GM23338 (cell line): Measurements from ENCODE around the gene NHLRC4. TPM values are rescaled to one million over a fixed set of nuclear protein-coding genes. Genes with fewer than 3 reads are reported as not detected.

Source experiments
- ATAC-seq: fragments of 200-7000 bp; cut with Tn5 transposase; 3 replicates; pipeline ENCODE4 v1.9.1; 2020
- DNase-seq: peaks from one replicate; pipeline ENCODE4 v3.0.0-alpha.2; 2015; ENCODE audit warnings: low spot score
- H2AFZ ChIP-seq: fragments of 200-600 bp; sonication (generic); 2 replicates; pipeline ENCODE4 v1.8.0; 2016; ENCODE audit warnings: antibody characterized with exemption, mild to moderate bottlenecking, moderate library complexity
- H3F3A ChIP-seq: fragments of 200-600 bp; sonication (generic); replicated peaks from 2 replicates; pipeline ENCODE4 v1.8.0; 2017; ENCODE audit warnings: antibody characterized with exemption, mixed run types, low read depth
- H3K27ac ChIP-seq: fragments of 200-600 bp; sonication (generic); 2 replicates; pipeline ENCODE4 v1.6.1; 2016; ENCODE audit warnings: low read depth
- H3K27me3 ChIP-seq: fragments of 200-600 bp; sonication (generic); 2 replicates; pipeline ENCODE4 v1.8.0; 2016; ENCODE audit warnings: mild to moderate bottlenecking, mixed run types, moderate library complexity; ENCODE audit not compliant: insufficient read depth
- H3K36me3 ChIP-seq: fragments of 200-600 bp; sonication (generic); 2 replicates; pipeline ENCODE4 v1.8.0; 2016; ENCODE audit warnings: mild to moderate bottlenecking; ENCODE audit not compliant: insufficient read depth
- H3K4me1 ChIP-seq: fragments of 200-600 bp; sonication (generic); 2 replicates; pipeline ENCODE4 v1.8.0; 2016; ENCODE audit warnings: mild to moderate bottlenecking, moderate library complexity; ENCODE audit not compliant: insufficient read depth
- H3K4me2 ChIP-seq: fragments of 200-600 bp; sonication (generic); 2 replicates; pipeline ENCODE4 v1.7.1; 2017; ENCODE audit warnings: mixed run types
- H3K4me3 ChIP-seq: fragments of 200-600 bp; sonication (generic); 2 replicates; pipeline ENCODE4 v1.6.1; 2016; ENCODE audit warnings: mixed run types
- H3K79me2 ChIP-seq: fragments of 200-600 bp; sonication (generic); replicated peaks from 2 replicates; pipeline ENCODE4 v1.8.0; 2017; ENCODE audit warnings: mild to moderate bottlenecking; ENCODE audit not compliant: insufficient read depth
- H3K9me2 ChIP-seq: fragments of 200-600 bp; sonication (generic); 2 replicates; pipeline ENCODE4 v1.8.0; 2017; ENCODE audit not compliant: insufficient read depth
- H4K20me1 ChIP-seq: fragments of 200-600 bp; sonication (generic); replicated peaks from 2 replicates; pipeline ENCODE4 v1.8.0; 2017; ENCODE audit warnings: mild to moderate bottlenecking; ENCODE audit not compliant: insufficient read depth
- H3K27ac Mint-ChIP-seq: 2 replicates; pipeline ENCODE4 v1.8.0; 2020; ENCODE audit warnings: inconsistent platforms, mild to moderate bottlenecking, moderate library complexity, mixed read lengths
- H3K27me3 Mint-ChIP-seq: 3 replicates; pipeline ENCODE4 v1.8.0; 2022; ENCODE audit warnings: low read depth, mild to moderate bottlenecking, moderate library complexity, mixed read lengths, inconsistent platforms; ENCODE audit not compliant: insufficient read depth, poor library complexity
- H3K36me3 Mint-ChIP-seq: 3 replicates; pipeline ENCODE4 v1.8.0; 2021; ENCODE audit warnings: low read depth, mild to moderate bottlenecking, inconsistent platforms, moderate library complexity, mixed read lengths
- H3K4me1 Mint-ChIP-seq: 3 replicates; pipeline ENCODE4 v1.8.0; 2020; ENCODE audit warnings: mild to moderate bottlenecking, inconsistent platforms, mixed read lengths
- H3K4me3 Mint-ChIP-seq: 3 replicates; pipeline ENCODE4 v1.8.0; 2021; ENCODE audit warnings: moderate library complexity, mild to moderate bottlenecking, inconsistent platforms, mixed read lengths
- H3K9me3 Mint-ChIP-seq: 3 replicates; pipeline ENCODE4 v1.8.0; 2020; ENCODE audit warnings: moderate library complexity, mild to moderate bottlenecking, inconsistent platforms, mixed read lengths
- CREB1 ChIP-seq: fragments of 250-450 bp; sonication (Bioruptor Pico); IDR thresholded peaks from 2 replicates; pipeline ENCODE4 v1.5.0; 2020; ENCODE audit warnings: low read depth, mild to moderate bottlenecking, moderate library complexity
- EZH2phosphoT487 ChIP-seq: fragments of 200-600 bp; sonication (generic); IDR thresholded peaks from one replicate; pipeline ENCODE4 v1.8.1; 2018; ENCODE audit warnings: antibody characterized with exemption; ENCODE audit not compliant: unreplicated experiment
- JUNB ChIP-seq: IDR thresholded peaks from one replicate; pipeline ENCODE4 v1.6.1; 2016; ENCODE audit warnings: antibody characterized with exemption; ENCODE audit not compliant: unreplicated experiment
- ZNF114 ChIP-seq: fragments of 250-450 bp; sonication (Bioruptor Pico); IDR thresholded peaks from 2 replicates; pipeline ENCODE4 v1.5.0; 2020; ENCODE audit warnings: mild to moderate bottlenecking, moderate library complexity
- polyA plus RNA-seq: library from polyadenylated mRNA; unstranded; fragments of >200 nt; fragmentation: Nextera tagmentation; extraction: Ambion mirVana; gene quantifications from 2 replicates; pipeline ENCODE4 v1.2.1, GENCODE V29; 2016
- total RNA-seq: library from RNA; depleted of rRNA; stranded (reverse); fragments of >200 nt; shearing (Covaris generic); gene quantifications from 2 replicates; pipeline ENCODE4 v1.2.3, GENCODE V29; 2014
- TF ChIP-seq, protein P1 (sequence below): fragments of 250-450 bp; sonication (Bioruptor Pico); IDR thresholded peaks from 2 replicates; pipeline ENCODE4 v1.5.0; 2020; ENCODE audit warnings: mild to moderate bottlenecking, moderate library complexity
- TF ChIP-seq, protein P2 (sequence below), 2 experiments: fragments of 200-600 bp in 1 of 2; sonication (generic) in 1 of 2; conservative IDR thresholded peaks; 2 replicates each; pipeline versions ENCODE4 v1.5.1 to v1.6.1; 2016 to 2017; ENCODE audit warnings: antibody characterized with exemption in 2 of 2, low read depth in 2 of 2, mild to moderate bottlenecking in 2 of 2, moderate library complexity in 1 of 2
- TF ChIP-seq, protein P3 (sequence below): IDR thresholded peaks from one replicate; pipeline ENCODE4 v1.6.1; 2018; ENCODE audit warnings: antibody characterized with exemption; ENCODE audit not compliant: unreplicated experiment

Gene NHLRC4
- total and polyA plus RNA-seq, 2 experiments from 2014 or later: 0.47 to 0.80 TPM

DNA sequence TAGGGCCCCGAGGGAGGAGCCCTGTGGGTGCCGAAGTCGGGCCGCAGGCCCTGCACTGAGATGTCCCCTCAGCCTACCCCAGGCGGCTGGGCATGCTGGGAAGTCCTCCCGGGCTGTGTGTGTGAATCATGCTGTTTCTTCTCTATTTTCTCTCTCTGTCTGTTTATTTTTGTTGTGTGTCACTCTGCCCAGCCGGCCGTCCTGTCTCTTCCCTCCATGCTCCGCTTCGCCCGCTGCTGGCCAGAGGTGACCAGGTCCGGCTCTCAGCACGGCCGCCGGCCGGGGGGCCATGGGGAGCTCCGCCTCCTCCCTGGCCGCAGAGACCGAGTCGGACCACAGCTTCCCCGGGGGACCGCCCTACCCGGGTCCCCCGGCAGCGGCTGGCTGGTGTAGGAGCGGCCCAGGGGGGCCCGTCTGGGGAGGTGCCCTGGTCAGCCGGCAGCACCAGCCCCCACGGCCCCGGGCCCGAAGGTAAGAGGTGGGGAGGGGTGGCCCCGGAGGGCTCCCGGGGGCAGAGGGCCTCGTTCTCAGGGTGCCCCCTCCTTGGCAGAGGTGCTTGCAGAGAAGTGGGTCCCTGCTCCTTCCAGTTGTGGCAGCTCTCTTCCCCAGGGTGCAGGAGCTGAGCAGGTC, 26.8 kb upstream of the NHLRC4 start (continued):
- TF ChIP-seq, protein P1, sequence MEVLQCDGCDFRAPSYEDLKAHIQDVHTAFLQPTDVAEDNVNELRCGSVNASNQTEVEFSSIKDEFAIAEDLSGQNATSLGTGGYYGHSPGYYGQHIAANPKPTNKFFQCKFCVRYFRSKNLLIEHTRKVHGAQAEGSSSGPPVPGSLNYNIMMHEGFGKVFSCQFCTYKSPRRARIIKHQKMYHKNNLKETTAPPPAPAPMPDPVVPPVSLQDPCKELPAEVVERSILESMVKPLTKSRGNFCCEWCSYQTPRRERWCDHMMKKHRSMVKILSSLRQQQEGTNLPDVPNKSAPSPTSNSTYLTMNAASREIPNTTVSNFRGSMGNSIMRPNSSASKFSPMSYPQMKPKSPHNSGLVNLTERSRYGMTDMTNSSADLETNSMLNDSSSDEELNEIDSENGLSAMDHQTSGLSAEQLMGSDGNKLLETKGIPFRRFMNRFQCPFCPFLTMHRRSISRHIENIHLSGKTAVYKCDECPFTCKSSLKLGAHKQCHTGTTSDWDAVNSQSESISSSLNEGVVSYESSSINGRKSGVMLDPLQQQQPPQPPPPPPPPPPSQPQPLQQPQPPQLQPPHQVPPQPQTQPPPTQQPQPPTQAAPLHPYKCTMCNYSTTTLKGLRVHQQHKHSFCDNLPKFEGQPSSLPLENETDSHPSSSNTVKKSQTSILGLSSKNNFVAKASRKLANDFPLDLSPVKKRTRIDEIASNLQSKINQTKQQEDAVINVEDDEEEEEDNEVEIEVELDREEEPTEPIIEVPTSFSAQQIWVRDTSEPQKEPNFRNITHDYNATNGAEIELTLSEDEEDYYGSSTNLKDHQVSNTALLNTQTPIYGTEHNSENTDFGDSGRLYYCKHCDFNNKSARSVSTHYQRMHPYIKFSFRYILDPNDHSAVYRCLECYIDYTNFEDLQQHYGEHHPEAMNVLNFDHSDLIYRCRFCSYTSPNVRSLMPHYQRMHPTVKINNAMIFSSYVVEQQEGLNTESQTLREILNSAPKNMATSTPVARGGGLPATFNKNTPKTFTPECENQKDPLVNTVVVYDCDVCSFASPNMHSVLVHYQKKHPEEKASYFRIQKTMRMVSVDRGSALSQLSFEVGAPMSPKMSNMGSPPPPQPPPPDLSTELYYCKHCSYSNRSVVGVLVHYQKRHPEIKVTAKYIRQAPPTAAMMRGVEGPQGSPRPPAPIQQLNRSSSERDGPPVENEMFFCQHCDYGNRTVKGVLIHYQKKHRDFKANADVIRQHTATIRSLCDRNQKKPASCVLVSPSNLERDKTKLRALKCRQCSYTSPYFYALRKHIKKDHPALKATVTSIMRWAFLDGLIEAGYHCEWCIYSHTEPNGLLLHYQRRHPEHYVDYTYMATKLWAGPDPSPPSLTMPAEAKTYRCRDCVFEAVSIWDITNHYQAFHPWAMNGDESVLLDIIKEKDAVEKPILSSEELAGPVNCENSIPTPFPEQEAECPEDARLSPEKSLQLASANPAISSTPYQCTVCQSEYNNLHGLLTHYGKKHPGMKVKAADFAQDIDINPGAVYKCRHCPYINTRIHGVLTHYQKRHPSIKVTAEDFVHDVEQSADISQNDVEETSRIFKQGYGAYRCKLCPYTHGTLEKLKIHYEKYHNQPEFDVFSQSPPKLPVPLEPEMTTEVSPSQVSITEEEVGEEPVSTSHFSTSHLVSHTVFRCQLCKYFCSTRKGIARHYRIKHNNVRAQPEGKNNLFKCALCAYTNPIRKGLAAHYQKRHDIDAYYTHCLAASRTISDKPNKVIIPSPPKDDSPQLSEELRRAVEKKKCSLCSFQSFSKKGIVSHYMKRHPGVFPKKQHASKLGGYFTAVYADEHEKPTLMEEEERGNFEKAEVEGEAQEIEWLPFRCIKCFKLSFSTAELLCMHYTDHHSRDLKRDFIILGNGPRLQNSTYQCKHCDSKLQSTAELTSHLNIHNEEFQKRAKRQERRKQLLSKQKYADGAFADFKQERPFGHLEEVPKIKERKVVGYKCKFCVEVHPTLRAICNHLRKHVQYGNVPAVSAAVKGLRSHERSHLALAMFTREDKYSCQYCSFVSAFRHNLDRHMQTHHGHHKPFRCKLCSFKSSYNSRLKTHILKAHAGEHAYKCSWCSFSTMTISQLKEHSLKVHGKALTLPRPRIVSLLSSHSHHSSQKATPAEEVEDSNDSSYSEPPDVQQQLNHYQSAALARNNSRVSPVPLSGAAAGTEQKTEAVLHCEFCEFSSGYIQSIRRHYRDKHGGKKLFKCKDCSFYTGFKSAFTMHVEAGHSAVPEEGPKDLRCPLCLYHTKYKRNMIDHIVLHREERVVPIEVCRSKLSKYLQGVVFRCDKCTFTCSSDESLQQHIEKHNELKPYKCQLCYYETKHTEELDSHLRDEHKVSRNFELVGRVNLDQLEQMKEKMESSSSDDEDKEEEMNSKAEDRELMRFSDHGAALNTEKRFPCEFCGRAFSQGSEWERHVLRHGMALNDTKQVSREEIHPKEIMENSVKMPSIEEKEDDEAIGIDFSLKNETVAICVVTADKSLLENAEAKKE (CRISPR knock-in tag): no peak
- TF ChIP-seq JUNB (no peak), EZH2phosphoT487 (no peak), CREB1 (CRISPR knock-in tag) (no peak)
- TF ChIP-seq, protein P2, sequence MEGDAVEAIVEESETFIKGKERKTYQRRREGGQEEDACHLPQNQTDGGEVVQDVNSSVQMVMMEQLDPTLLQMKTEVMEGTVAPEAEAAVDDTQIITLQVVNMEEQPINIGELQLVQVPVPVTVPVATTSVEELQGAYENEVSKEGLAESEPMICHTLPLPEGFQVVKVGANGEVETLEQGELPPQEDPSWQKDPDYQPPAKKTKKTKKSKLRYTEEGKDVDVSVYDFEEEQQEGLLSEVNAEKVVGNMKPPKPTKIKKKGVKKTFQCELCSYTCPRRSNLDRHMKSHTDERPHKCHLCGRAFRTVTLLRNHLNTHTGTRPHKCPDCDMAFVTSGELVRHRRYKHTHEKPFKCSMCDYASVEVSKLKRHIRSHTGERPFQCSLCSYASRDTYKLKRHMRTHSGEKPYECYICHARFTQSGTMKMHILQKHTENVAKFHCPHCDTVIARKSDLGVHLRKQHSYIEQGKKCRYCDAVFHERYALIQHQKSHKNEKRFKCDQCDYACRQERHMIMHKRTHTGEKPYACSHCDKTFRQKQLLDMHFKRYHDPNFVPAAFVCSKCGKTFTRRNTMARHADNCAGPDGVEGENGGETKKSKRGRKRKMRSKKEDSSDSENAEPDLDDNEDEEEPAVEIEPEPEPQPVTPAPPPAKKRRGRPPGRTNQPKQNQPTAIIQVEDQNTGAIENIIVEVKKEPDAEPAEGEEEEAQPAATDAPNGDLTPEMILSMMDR (conservative IDR thresholded peaks at IDR 0.05; ENCODE audit: low read depth in 2 of 2): no peak

DNA sequence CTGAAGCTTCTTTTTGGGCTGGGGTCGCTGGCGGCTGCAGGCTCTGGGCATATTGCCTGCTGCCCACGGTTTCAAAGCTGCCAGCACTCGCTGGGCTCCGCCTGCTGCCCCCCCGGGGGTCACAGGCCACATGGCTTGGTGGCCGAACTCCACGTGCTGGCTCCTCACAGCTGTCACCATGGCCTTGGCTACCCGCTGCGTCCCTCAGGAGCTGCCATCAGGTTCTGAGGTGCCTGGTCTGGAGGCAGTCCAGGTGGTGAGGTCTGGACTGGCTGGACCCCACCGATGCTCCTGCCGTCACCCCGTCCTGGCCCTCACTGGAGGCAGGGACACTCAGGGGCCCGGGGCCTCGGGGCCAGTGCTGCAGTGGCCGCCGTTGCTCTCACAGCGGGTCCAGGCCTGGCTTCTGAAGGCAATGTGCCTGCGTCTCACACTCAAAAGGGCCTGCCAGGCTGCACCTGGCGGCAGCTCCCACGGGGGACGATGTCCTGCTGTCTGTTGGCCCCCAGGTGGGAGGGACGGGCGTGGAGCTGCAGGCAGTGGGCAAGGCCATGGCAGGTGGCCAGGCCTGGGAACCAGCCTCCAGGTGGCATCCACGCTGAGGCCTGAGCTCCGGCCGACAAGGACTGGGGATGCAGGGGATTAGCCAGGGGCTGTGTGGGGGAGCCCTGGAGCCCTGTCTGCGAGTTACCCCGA, 26.0 kb upstream of the NHLRC4 start:
- peaks cover 39% of the 10 kb centered on the region for H3K79me2 ChIP-seq
- no peak overlapping the region for H3K27ac ChIP-seq
- peaks cover 2% of the 10 kb centered on the region for H3K27me3 Mint-ChIP-seq
- no peak overlapping the region for H3K4me3 Mint-ChIP-seq
- H3K27me3 ChIP-seq: no peaks in the 10 kb centered on the region
- H3K9me3 Mint-ChIP-seq: peaks cover 4% of the 10 kb centered on the region; the same call in 1 of the 3 replicates
- peaks cover 8% of the 10 kb centered on the region; the same call in 1 of the 2 replicates for H4K20me1 ChIP-seq
- no peaks in the 10 kb centered on the region for H3K4me1 Mint-ChIP-seq
- peaks cover 6% of the 10 kb centered on the region for H3K36me3 Mint-ChIP-seq
- no peak overlapping the region for H3K4me2 ChIP-seq
- no peaks in the 10 kb centered on the region for H3K4me1 ChIP-seq
- no peaks in the 10 kb centered on the region for H3F3A ChIP-seq
- H3K9me2 ChIP-seq: no peaks in the 10 kb centered on the region
- DNase-seq (no peak), ATAC-seq (no peak)
- no peak overlapping the region for H3K4me3 ChIP-seq
- H3K27ac Mint-ChIP-seq: no peak overlapping the region
- H3K36me3 ChIP-seq: no peaks in the 10 kb centered on the region
- H2AFZ ChIP-seq: no peak overlapping the region
- TF ChIP-seq, protein P3, sequence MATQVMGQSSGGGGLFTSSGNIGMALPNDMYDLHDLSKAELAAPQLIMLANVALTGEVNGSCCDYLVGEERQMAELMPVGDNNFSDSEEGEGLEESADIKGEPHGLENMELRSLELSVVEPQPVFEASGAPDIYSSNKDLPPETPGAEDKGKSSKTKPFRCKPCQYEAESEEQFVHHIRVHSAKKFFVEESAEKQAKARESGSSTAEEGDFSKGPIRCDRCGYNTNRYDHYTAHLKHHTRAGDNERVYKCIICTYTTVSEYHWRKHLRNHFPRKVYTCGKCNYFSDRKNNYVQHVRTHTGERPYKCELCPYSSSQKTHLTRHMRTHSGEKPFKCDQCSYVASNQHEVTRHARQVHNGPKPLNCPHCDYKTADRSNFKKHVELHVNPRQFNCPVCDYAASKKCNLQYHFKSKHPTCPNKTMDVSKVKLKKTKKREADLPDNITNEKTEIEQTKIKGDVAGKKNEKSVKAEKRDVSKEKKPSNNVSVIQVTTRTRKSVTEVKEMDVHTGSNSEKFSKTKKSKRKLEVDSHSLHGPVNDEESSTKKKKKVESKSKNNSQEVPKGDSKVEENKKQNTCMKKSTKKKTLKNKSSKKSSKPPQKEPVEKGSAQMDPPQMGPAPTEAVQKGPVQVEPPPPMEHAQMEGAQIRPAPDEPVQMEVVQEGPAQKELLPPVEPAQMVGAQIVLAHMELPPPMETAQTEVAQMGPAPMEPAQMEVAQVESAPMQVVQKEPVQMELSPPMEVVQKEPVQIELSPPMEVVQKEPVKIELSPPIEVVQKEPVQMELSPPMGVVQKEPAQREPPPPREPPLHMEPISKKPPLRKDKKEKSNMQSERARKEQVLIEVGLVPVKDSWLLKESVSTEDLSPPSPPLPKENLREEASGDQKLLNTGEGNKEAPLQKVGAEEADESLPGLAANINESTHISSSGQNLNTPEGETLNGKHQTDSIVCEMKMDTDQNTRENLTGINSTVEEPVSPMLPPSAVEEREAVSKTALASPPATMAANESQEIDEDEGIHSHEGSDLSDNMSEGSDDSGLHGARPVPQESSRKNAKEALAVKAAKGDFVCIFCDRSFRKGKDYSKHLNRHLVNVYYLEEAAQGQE: no peak
- TF ChIP-seq ZNF114 (CRISPR knock-in tag) (no peak), CREB1 (CRISPR knock-in tag) (no peak), JUNB (no peak)
